NCI-H2171 treated with DMSO at 0.1 percent for 48 hours (cell line): ENCODE results near the gene MYD88.

Experiments
- DNase-seq: peaks from one replicate; lab custom pipeline; 2025; lab: John Stamatoyannopoulos, UW

Gene MYD88

DNA sequence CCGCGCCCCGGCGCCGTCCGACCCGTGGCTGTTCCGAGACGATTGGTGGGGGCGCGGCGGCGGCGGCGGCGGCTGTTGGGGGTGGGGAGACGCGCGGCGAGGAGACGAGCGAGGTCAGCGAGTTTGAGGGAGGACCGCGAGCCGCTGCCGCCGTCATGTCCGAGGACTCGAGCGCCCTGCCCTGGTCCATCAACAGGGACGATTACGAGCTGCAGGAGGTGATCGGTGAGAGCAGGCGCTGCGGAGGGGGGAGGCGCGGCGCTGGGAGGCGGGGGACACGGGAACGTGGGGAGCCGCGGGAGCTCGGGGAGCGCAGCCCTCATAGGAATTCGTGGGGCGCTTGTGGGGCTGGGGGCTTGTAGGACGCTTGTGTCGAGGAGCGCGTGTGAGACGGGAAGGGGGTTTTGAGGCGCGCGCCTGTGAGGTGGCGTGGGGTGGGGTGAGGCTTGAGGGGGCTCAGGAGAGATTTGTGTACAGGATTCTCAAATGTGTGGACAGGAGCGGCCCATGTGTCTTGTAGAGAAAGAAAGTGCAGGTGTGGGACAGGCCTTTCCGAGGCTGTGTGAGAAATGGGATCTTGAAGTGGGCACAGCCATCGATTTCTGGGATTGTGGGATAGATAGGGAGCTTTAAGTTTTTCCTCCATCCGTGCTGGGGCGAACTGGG, 27.4 kb downstream of the MYD88 start:
- no peak for DNase-seq

DNA sequence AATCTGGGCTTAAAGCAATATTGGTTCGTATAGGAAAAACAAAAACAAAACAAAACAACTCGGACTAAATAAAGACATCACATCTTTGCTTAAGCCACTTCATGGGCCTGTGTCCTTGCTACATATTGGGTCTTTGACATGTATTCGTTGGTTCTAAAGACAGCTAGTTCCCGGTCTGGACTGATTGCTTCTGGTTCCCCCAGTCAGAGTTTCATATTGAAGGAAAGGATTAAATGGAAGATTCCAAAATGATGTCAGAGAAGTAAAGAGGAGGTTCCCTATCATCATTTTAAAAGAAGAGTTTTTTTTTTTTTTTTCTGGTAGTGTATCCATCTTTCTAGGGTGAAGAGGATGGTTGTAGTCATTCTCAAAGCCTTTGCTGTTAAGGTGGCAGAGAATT, 29.1 kb downstream of the MYD88 start:
- no peak for DNase-seq

DNA sequence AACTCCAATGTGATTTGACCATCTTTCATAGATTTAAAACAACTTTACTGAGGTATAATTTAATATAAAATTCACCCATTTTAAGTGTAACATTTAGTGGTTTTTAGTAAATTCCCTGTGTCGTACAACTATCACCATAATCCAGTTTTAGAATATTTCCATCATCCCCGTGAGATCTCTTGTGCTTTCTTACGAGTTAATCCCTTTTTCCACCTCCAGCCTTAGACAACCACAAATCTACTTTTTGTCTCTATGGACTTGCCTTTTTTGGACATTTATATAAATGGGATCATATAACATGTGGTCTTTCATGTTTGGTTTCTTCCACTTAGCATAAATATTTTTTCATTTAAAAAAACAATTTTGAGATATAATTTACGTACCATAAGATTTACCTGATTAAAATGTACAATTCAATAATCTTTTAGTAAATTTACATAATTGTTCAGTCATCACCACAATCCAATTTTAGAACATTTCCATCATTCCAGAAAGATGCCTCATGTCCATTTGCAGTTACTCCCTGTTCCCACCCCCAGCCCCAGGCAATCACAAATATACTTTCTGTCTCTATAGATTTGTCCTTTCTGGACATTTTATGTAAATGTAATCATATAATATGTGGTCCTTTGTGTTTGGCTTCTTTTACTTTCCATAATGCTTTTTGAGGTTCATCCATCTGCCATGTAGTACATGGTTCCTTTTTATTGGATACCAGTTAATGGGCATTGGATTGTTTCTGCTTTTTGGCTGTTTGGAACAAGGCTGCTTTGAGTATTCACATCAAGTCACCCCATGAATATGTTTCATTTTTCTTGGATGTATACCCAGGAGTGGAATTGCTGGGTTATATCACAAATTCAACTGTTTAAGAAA, 29.9 kb downstream of the MYD88 start:
- DNase-seq, result no peak

DNA sequence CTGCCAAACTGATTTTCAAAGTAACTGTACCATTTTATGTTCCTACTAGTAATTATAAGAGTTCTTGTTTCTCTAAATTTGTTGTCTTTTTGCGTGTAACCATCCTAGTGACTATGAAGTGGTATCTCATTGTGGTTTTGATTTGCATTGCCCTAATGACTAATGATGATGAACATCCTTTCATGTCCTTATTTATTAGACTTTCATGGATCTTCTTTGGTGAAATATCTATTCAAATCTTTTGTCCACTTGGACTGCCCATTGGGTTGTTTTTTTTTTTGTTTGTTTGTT, 30.5 kb downstream of the MYD88 start:
- no peak for DNase-seq

DNA sequence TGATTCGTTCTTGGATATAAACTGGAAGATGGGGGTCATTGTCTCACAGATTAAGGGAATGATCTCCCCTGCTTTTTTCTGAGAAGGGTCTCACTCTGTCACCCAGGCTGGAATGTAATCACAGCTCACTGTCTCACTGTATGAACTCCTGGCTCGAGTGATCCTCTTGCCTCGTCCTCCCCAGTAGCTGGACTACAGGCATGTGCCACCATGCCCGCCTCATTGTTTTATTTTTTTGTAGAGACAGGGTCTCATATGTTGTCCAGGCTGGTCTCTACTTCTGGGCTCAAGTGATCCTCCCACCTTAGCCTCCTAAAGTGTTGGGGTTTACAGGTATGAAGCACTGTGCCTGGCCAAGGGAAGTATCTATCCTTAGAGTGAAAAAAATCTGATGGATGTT, 32.3 kb downstream of the MYD88 start:
- DNase-seq, result no peak

DNA sequence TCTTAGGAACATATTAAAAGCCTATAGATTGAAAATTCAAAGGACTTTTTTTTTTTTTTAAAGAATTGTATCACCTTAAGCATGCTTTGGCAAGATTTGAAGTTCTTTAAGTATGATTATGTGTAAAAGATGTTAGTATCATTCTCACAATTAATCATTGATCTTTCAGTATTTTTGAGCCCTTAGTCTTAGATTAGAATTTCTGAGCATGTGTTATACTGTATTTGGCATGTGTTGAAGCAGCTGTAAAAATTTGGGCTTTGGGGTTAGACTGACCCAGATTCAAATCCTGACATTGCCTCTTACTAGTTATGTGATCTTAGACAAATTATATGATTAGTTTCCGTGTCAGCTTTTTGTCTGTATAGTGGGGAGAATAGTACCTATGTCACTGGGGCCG, 33.2 kb downstream of the MYD88 start:
- no peak for DNase-seq

DNA sequence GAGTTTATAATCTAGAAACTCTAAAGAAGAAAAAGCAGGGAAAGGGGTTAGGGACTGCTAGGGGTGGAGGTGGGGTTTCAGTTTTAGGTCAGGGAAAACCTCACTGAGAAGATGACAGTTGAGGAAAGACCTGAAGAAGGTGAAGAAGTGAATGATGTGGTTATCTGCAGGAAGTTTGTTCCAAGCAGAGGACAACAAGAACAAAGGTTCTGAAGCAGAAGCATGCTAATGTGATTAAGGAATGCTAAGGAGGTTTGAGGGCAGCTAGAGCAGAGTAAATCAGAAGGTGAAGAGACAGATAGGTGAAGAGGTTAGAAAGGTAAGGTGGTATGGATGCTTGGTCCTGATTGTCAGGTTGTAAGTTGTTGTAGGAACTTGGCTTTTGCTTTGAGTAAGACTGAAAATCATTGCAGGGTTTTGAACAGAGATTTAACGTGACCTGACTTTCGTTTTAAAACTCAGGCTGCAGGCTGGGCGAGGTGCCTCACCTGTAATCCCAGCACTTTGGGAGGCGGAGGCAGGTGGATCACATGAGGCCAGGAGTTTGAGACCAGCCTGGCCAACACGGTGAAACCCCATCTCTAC, 35.5 kb downstream of the MYD88 start:
- no peak for DNase-seq

DNA sequence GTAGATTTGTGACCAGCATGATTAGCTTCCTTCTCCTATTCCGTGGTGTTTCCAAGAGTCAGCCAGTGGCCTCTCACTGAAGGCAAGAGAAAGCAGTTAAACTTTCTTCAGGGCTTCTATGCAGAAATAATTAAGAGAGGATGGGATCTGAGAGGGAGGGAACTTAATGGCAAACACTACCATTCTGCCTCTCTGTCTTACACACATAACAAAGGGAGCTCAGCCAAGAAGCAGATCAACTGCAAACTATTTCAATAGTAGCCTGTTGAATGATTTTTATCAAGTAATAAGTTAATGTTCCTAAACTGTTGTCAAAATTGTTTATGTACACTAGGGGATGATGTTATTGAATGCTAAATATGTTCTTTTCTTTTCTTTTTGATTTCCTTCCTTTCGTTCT, 38.7 kb downstream of the MYD88 start:
- DNase-seq, result no peak

DNA sequence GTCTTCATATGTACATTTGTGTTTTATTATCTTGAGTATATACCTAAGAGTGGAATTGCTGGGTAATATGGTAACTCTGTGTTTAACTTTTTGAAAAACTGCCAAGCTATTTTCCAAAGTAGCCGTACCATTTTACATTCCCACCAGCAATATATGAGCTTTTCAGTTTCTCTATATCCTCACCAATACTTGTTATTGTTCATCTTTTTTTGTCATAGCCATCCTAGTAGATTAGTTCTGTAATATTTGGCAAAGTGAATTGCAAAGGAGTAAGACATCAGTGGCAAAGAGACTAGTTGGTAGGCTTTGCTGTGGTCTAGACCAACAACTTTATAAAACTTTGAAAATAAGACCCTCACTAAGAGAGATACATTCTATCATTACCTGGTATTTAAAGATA, 48.3 kb downstream of the MYD88 start:
- DNase-seq, result no peak

DNA sequence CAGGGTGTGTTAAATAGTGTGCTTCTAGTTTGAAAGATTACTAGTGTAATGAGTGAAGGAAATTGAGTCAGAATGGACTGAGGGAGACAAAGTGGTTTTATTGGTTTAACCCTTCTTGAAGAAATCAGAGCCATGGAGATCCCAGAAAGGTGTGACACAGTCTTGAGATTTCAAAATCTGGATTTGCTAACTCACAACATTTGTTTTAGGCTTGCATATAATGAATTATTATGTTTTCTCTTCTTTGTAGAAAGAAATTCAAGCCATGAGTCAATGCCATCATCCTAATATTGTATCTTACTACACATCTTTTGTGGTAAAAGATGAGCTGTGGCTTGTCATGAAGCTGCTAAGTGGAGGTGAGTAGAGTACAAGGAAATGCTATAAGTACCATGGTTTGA, 52.0 kb downstream of the MYD88 start:
- no peak for DNase-seq
